HepG2 (cell line): ENCODE results near the gene AVPR2. TPM values are rescaled to one million over a fixed set of nuclear protein-coding genes. Genes with fewer than 3 reads are reported as not detected.

ENCODE experiments used
- ATAC-seq: fragments of 200-7000 bp; cut with Tn5 transposase; 3 replicates; pipeline ENCODE4 v1.9.1; 2020; ENCODE audit warnings: mild to moderate bottlenecking, moderate library complexity
- BruUV-seq: library from RNA; stranded (reverse); fragments of 400-500 nt; replicated peaks from 2 replicates; lab custom pipeline; 2021; lab: Mats Ljungman, UMichigan
- CTCF ChIA-PET: fragments of 300-600 bp; formaldehyde crosslinking; extraction: SDS; loops from one replicate; lab custom pipeline; 2021; ENCODE audit warnings: low total read pairs, inconsistent platforms, low intra/inter-chr PET ratio; lab: Yijun Ruan, JAX
- POLR2A ChIA-PET: fragments of 350-600 bp; sonication (Branson Sonifier 250); formaldehyde crosslinking; loops from one replicate; lab custom pipeline; 2020; ENCODE audit warnings: antibody characterized with exemption, inconsistent platforms; lab: Yijun Ruan, JAX
- DNase-seq: peaks from one replicate; pipeline ENCODE4 v3.0.0-alpha.2; 2015; ENCODE audit warnings: low spot score
- FAIRE-seq: peaks from 3 replicates; lab custom pipeline; 2011; peaks lifted over from hg19 to GRCh38; lab: Jason Lieb, UNC
- H2AFZ ChIP-seq: one replicate; pipeline ENCODE4 v1.6.1; 2011; ENCODE audit warnings: low read length, inconsistent platforms
- H3K27ac ChIP-seq: fragments of 300-600 bp; 3 replicates; pipeline ENCODE4 v1.8.0; 2011; ENCODE audit warnings: mixed run types, mild to moderate bottlenecking, mixed read lengths, low read length, inconsistent platforms; ENCODE audit not compliant: insufficient read depth; ENCODE audit errors: extremely low read length
- H3K27me3 ChIP-seq, 2 experiments: fragments of 200-600 bp in 1 of 2; 2 replicates in 1 of 2; 3 replicates in 1 of 2; pipeline versions ENCODE4 v1.6.0 to v1.8.0; 2011; ENCODE audit warnings: low read length in 2 of 2, mild to moderate bottlenecking in 2 of 2, moderate library complexity in 2 of 2, inconsistent platforms in 1 of 2; ENCODE audit not compliant: insufficient read depth in 2 of 2, control insufficient read depth in 1 of 2
- H3K36me3 ChIP-seq, 2 experiments: fragments of 200-600 bp in 1 of 2; replicated peaks in 1 of 2; 2 replicates in 1 of 2; 3 replicates in 1 of 2; pipeline versions ENCODE4 v1.5.1 to v1.8.0; 2011; ENCODE audit warnings: low read length in 2 of 2, inconsistent platforms in 1 of 2; ENCODE audit not compliant: insufficient read depth in 2 of 2, control insufficient read depth in 1 of 2
- H3K4me1 ChIP-seq: 2 replicates; pipeline ENCODE4 v1.5.1; 2012; ENCODE audit warnings: low read length, inconsistent platforms; ENCODE audit not compliant: insufficient read depth
- H3K4me2 ChIP-seq: 2 replicates; pipeline ENCODE4 v1.6.0; 2011; ENCODE audit warnings: low read depth, low read length, inconsistent platforms
- H3K4me3 ChIP-seq, 3 experiments: fragments of 200-600 bp in 1 of 3; sonication (generic), shearing (Covaris generic) in 1 of 3; replicated peaks in 1 of 3; 2 replicates each; pipeline ENCODE4 v1.5.1; 2011 to 2016; ENCODE audit warnings: low read length in 3 of 3, inconsistent platforms in 2 of 3, low read depth in 2 of 3, mild to moderate bottlenecking in 2 of 3, control low read depth in 1 of 3, mixed read lengths in 1 of 3; ENCODE audit not compliant: insufficient read depth in 1 of 3
- H3K79me2 ChIP-seq: one replicate; pipeline ENCODE4 v1.6.1; 2011; ENCODE audit warnings: low read length, inconsistent platforms; ENCODE audit not compliant: insufficient read depth
- H3K9ac ChIP-seq: 2 replicates; pipeline ENCODE4 v1.6.0; 2011; ENCODE audit warnings: mild to moderate bottlenecking, low read depth, low read length, inconsistent platforms; ENCODE audit not compliant: insufficient read depth
- H3K9me3 ChIP-seq: 2 replicates; pipeline ENCODE4 v1.5.1; 2012; ENCODE audit warnings: mild to moderate bottlenecking, low read length
- H4K20me1 ChIP-seq: 2 replicates; pipeline ENCODE4 v1.6.0; 2011; ENCODE audit warnings: inconsistent platforms, mild to moderate bottlenecking, low read length, moderate library complexity; ENCODE audit not compliant: insufficient read depth
- CHD4 ChIP-seq: fragments of 200-600 bp; sonication (generic); IDR thresholded peaks from 2 replicates; pipeline ENCODE4 v1.7.0; 2017; ENCODE audit warnings: mild to moderate bottlenecking, low read length, borderline replicate concordance
- HCFC1 ChIP-seq: fragments of 150-350 bp; IDR thresholded peaks from 2 replicates; pipeline ENCODE4 v1.6.1; 2014; ENCODE audit warnings: low read depth, low read length
- HNF4A ChIP-seq: sonication (generic); formaldehyde crosslinking; IDR thresholded peaks from 2 replicates; pipeline ENCODE4 v1.4.0; 2020; ENCODE audit warnings: missing genetic modification reagents
- HNRNPUL1 ChIP-seq: fragments of 200-400 bp; formaldehyde crosslinking; IDR thresholded peaks from 2 replicates; pipeline ENCODE4 v1.6.1; 2017; ENCODE audit warnings: low read depth, mild to moderate bottlenecking, low read length, moderate library complexity
- MTF1 ChIP-seq: sonication (generic); formaldehyde crosslinking; IDR thresholded peaks from 2 replicates; pipeline ENCODE4 v1.5.0; 2020; ENCODE audit warnings: missing genetic modification reagents
- PHF8 ChIP-seq: sonication (generic); formaldehyde crosslinking; IDR thresholded peaks from 2 replicates; pipeline ENCODE4 v1.5.0; 2020; ENCODE audit warnings: missing genetic modification reagents
- THYN1 ChIP-seq: sonication (generic); formaldehyde crosslinking; IDR thresholded peaks from 2 replicates; pipeline ENCODE4 v1.8.1; 2023; ENCODE audit warnings: low read depth, mild to moderate bottlenecking, moderate library complexity, missing genetic modification reagents, borderline replicate concordance
- ZNF232 ChIP-seq: sonication (generic); formaldehyde crosslinking; IDR thresholded peaks from 2 replicates; pipeline ENCODE4 v1.4.0; 2020; ENCODE audit warnings: missing genetic modification reagents, borderline replicate concordance
- ZNF746 ChIP-seq: sonication (generic); formaldehyde crosslinking; IDR thresholded peaks from 2 replicates; pipeline ENCODE4 v1.8.0; 2022; ENCODE audit warnings: mild to moderate bottlenecking, missing genetic modification reagents
- WGBS: methylation state at CpG from one replicate; pipeline ENCODE4 v1.1.6; 2017; ENCODE audit warnings: low lambda C conversion rate; 5-methylcytosine and 5-hydroxymethylcytosine counted together
- in situ Hi-C: cut with HindIII; loops from 2 replicates; pipeline ENCODE4 v1.10.0; 2017; ENCODE audit warnings: low pct_unique_long_range_greater_than_20kb; ENCODE audit not compliant: extremely low pct_ligation_motif_present
- intact Hi-C: fragments of 100-400 bp; cut with micrococcal nuclease; formaldehyde crosslinking; loops from one replicate; pipeline ENCODE4 v1.10.0; 2022; ENCODE audit not compliant: unreplicated experiment
- polyA plus RNA-seq, 8 experiments: library from polyadenylated mRNA; depleted of rRNA in 3 of 8; stranded (reverse) in 7 of 8; unstranded in 1 of 8; fragments of >200 nt; fragmentation: Illumina TruSeq in 4 of 8; extraction: Trizol in 4 of 8; gene quantifications; 2 replicates each; pipeline versions ENCODE4 v1.2.1 to v1.2.3, GENCODE V29; 2011 to 2016; ENCODE audit warnings: low read depth in 4 of 8, missing spikeins in 1 of 8, mixed read lengths in 1 of 8; ENCODE audit not compliant: insufficient read depth in 1 of 8
- total RNA-seq, 5 experiments: library from RNA; depleted of rRNA; stranded (reverse); fragments of >200 nt; fragmentation: Illumina TruSeq; extraction: Trizol; gene quantifications; 2 replicates each; pipeline ENCODE4 v1.2.3, GENCODE V29; 2016; ENCODE audit warnings: low read depth in 1 of 5
- TF ChIP-seq, protein P1 (sequence below): sonication (generic); formaldehyde crosslinking; conservative IDR thresholded peaks from 2 replicates; pipeline ENCODE4 v1.8.0; 2022; ENCODE audit warnings: mild to moderate bottlenecking, moderate library complexity, missing genetic modification reagents
- TF ChIP-seq, protein P2 (sequence below): sonication (generic); formaldehyde crosslinking; IDR thresholded peaks from 2 replicates; pipeline ENCODE4 v1.5.0; 2020; ENCODE audit warnings: mild to moderate bottlenecking, missing genetic modification reagents
- TF ChIP-seq, protein P3 (sequence below): sonication (generic); formaldehyde crosslinking; IDR thresholded peaks from 2 replicates; pipeline ENCODE4 v1.4.0; 2020; ENCODE audit warnings: mild to moderate bottlenecking, low read depth, missing genetic modification reagents
- TF ChIP-seq, protein P4 (sequence below): sonication (generic); formaldehyde crosslinking; IDR thresholded peaks from 2 replicates; pipeline ENCODE4 v1.4.0; 2020; ENCODE audit warnings: missing genetic modification reagents, mild to moderate bottlenecking, borderline replicate concordance
- TF ChIP-seq, protein P5 (sequence below): sonication (generic); formaldehyde crosslinking; IDR thresholded peaks from 2 replicates; pipeline ENCODE4 v1.4.0; 2020; ENCODE audit warnings: missing genetic modification reagents; ENCODE audit errors: not compliant biosample characterization
- TF ChIP-seq, protein P6 (sequence below): IDR thresholded peaks from 2 replicates; pipeline ENCODE4 v1.6.1; 2016; ENCODE audit warnings: missing compliant biosample characterization, missing genetic modification reagents, borderline replicate concordance

AVPR2 gene
- total and polyA plus RNA-seq, 2 of the 13 experiments (the other 11 are each of a cell fraction or from before 2014, with no cell fraction given): not detected

DNA sequence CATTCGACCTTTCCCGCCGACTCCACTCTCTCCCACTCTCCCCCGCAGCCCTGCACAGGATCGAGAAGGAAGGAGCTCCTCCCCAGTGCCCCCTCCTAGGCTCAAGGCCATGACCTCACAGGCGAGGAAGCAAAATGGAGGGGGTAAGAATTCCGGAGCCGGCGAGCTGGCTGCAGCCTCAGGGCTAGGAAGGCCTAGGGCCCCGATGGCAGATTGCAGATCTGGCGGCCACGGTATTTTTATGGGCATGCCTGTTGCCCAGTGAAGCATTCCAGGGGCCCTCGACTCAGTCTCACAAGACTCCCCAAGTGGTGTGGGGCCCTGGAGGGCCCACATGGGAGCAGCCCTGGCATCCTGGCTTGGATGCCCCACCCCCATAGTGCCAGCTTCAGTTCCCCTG is 17.6 kb upstream of the AVPR2 start:
- H3K27ac ChIP-seq: no peak overlapping the region
- WGBS: 46% methylated on average over 5 of the region's 13 CpGs
- in situ Hi-C loops: no loop called here
- no peaks in the 10 kb centered on the region for H3K79me2 ChIP-seq
- H4K20me1 ChIP-seq: no peaks in the 10 kb centered on the region
- intact Hi-C loops: no loop called here
- ChIA-PET POLR2A (interaction anchor here (0.6 kb wide), 1 partner anchor 1226 kb away, joined by 4 read pairs; no protein-coding TSS in a partner anchor), CTCF (no interaction called here)
- BruUV-seq: no TSS peak
- H3K4me2 ChIP-seq: no peak overlapping the region
- FAIRE-seq (no peak), ATAC-seq (no peak), DNase-seq (no peak)
- H3K4me1 ChIP-seq: peaks cover 12% of the 10 kb centered on the region
- H3K27me3 ChIP-seq: peaks cover 0 to 19% of the 10 kb centered on the region in 2 experiments; a peak in 3 of 5 replicates
- H3K9ac ChIP-seq: no peak overlapping the region
- no peaks in the 10 kb centered on the region for H3K9me3 ChIP-seq
- H3K36me3 ChIP-seq: no peaks in the 10 kb centered on the region
- H2AFZ ChIP-seq: no peak overlapping the region
- no peak overlapping the region for H3K4me3 ChIP-seq
- TF ChIP-seq CHD4: no peak
- TF ChIP-seq HCFC1: no peak
- TF ChIP-seq, protein P1, sequence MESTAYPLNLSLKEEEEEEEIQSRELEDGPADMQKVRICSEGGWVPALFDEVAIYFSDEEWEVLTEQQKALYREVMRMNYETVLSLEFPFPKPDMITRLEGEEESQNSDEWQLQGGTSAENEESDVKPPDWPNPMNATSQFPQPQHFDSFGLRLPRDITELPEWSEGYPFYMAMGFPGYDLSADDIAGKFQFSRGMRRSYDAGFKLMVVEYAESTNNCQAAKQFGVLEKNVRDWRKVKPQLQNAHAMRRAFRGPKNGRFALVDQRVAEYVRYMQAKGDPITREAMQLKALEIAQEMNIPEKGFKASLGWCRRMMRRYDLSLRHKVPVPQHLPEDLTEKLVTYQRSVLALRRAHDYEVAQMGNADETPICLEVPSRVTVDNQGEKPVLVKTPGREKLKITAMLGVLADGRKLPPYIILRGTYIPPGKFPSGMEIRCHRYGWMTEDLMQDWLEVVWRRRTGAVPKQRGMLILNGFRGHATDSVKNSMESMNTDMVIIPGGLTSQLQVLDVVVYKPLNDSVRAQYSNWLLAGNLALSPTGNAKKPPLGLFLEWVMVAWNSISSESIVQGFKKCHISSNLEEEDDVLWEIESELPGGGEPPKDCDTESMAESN (CRISPR knock-in tag): no peak
- TF ChIP-seq, protein P2, sequence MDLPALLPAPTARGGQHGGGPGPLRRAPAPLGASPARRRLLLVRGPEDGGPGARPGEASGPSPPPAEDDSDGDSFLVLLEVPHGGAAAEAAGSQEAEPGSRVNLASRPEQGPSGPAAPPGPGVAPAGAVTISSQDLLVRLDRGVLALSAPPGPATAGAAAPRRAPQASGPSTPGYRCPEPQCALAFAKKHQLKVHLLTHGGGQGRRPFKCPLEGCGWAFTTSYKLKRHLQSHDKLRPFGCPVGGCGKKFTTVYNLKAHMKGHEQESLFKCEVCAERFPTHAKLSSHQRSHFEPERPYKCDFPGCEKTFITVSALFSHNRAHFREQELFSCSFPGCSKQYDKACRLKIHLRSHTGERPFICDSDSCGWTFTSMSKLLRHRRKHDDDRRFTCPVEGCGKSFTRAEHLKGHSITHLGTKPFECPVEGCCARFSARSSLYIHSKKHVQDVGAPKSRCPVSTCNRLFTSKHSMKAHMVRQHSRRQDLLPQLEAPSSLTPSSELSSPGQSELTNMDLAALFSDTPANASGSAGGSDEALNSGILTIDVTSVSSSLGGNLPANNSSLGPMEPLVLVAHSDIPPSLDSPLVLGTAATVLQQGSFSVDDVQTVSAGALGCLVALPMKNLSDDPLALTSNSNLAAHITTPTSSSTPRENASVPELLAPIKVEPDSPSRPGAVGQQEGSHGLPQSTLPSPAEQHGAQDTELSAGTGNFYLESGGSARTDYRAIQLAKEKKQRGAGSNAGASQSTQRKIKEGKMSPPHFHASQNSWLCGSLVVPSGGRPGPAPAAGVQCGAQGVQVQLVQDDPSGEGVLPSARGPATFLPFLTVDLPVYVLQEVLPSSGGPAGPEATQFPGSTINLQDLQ (CRISPR knock-in tag): no peak
- TF ChIP-seq THYN1: no peak
- no peak for TF ChIP-seq MTF1 (CRISPR knock-in tag)
- TF ChIP-seq HNF4A (CRISPR knock-in tag): no peak
- TF ChIP-seq, protein P3, sequence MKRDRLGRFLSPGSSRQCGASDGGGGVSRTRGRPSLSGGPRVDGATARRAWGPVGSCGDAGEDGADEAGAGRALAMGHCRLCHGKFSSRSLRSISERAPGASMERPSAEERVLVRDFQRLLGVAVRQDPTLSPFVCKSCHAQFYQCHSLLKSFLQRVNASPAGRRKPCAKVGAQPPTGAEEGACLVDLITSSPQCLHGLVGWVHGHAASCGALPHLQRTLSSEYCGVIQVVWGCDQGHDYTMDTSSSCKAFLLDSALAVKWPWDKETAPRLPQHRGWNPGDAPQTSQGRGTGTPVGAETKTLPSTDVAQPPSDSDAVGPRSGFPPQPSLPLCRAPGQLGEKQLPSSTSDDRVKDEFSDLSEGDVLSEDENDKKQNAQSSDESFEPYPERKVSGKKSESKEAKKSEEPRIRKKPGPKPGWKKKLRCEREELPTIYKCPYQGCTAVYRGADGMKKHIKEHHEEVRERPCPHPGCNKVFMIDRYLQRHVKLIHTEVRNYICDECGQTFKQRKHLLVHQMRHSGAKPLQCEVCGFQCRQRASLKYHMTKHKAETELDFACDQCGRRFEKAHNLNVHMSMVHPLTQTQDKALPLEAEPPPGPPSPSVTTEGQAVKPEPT: no peak
- TF ChIP-seq, protein P4, sequence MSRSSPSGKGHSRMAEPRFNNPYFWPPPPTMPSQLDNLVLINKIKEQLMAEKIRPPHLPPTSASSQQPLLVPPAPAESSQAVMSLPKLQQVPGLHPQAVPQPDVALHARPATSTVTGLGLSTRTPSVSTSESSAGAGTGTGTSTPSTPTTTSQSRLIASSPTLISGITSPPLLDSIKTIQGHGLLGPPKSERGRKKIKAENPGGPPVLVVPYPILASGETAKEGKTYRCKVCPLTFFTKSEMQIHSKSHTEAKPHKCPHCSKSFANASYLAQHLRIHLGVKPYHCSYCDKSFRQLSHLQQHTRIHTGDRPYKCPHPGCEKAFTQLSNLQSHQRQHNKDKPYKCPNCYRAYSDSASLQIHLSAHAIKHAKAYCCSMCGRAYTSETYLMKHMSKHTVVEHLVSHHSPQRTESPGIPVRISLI (CRISPR knock-in tag): no peak
- TF ChIP-seq, protein P5, sequence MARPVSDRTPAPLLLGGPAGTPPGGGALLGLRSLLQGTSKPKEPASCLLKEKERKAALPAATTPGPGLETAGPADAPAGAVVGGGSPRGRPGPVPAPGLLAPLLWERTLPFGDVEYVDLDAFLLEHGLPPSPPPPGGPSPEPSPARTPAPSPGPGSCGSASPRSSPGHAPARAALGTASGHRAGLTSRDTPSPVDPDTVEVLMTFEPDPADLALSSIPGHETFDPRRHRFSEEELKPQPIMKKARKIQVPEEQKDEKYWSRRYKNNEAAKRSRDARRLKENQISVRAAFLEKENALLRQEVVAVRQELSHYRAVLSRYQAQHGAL (CRISPR knock-in tag): no peak
- TF ChIP-seq PHF8 (CRISPR knock-in tag): no peak
- no peak for TF ChIP-seq HNRNPUL1
- TF ChIP-seq, protein P6, sequence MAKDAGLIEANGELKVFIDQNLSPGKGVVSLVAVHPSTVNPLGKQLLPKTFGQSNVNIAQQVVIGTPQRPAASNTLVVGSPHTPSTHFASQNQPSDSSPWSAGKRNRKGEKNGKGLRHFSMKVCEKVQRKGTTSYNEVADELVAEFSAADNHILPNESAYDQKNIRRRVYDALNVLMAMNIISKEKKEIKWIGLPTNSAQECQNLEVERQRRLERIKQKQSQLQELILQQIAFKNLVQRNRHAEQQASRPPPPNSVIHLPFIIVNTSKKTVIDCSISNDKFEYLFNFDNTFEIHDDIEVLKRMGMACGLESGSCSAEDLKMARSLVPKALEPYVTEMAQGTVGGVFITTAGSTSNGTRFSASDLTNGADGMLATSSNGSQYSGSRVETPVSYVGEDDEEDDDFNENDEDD: no peak
- no peak for TF ChIP-seq ZNF232 (CRISPR knock-in tag)
- TF ChIP-seq ZNF746: no peak
